Measurements from ENCODE around the gene MAGEA2B.
"Not testable (repeated sequence)": the region's sequence is repeated elsewhere in the genome, so short reads cannot be mapped to it uniquely, and the experiment has no call there.

Gene MAGEA2B

GRCh38 chrX:152713815-152714787 lies at the start of gene MAGEA2B:
TSS of gene MAGEA2B (plus strand) at chrX:152714628. CDS start at chrX:152717107, 2,479 bp downstream.
- DNase-seq, result not testable (repeated sequence)

- no peak for DNase-seq
Measured at GRCh38 chrX:152674135-152674534, 40.3 kb upstream of the MAGEA2B start.

DNA sequence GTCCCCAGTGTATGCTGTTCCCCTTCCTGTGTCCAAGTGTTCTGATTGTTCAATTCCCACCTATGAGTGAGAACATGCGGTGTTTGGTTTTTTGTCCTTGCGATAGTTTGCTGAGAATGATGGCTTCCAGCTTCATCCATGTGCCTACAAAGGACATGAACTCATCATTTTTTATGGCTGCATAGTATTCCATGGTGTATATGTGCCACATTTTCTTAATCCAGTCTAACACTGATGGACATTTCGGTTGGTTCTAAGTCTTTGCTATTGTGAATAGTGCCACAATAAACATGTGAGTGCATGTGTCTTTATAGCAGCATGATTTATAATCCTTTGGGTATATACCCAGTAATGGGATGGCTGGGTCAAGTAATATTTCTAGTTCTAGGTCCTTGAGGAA lies 39.8 kb upstream of the MAGEA2B start:
- DNase-seq, result not testable (repeated sequence)

DNA sequence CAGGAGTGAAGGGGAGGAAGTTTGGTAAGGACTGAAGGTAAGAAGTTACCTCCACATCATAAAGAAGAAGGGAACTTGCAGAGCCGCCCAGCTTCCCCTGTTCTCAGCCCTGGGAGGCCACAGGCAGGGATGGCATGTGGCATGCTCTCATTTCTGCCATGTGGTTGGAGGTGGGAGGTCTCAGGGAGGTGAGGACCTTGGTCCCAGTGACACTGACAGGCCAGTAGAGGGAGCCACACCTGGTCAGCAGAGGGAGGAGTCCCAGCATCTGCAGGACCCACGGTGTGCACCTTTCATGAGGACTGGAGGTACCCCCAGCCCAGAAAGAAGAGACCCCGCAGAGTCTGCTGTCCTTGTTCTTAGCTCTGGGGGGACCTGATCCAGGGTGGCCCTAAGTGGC lies 33.4 kb upstream of the MAGEA2B start:
- DNase-seq, result not testable (repeated sequence)

- not testable (repeated sequence) for DNase-seq
Measured at GRCh38 chrX:152697952-152698931, 16.2 kb upstream of the MAGEA2B start, which contains the start of gene MAGEA3. TSS of gene MAGEA3 (plus strand) at chrX:152698794. CDS start at chrX:152700833, 2,039 bp downstream.

DNA sequence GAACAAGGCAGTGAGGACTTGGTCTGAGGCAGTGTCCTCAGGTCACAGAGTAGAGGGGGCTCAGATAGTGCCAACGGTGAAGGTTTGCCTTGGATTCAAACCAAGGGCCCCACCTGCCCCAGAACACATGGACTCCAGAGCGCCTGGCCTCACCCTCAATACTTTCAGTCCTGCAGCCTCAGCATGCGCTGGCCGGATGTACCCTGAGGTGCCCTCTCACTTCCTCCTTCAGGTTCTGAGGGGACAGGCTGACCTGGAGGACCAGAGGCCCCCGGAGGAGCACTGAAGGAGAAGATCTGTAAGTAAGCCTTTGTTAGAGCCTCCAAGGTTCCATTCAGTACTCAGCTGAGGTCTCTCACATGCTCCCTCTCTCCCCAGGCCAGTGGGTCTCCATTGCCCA lies 14.0 kb upstream of the MAGEA2B start:
- DNase-seq, result not testable (repeated sequence)

- not testable (repeated sequence) for DNase-seq
Measured at GRCh38 chrX:152706500-152706899, 7.9 kb upstream of the MAGEA2B start.

DNA sequence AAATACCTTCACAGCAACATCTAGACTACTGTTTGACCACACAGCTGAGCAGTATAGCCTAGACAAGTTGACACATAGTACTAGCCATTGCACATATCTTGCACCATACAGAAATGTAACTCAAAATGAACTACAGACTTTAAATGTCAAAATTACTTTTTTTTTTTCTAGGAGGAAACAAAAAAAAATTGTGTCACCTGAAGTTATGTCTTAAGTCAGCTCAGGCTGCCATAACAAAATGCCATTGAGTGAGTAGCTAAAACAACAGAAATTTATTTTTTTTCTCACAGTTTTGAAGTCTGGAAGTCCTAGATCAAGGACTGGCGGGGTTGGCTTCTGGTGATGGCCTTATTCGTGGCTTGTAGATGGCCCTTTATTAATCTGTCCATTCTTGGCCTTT lies 5.3 kb upstream of the MAGEA2B start, which contains the start of gene CSAG2:
Gene CSAG2, minus strand, starts transcription at position 101 of the 400 bp plus-strand sequence. CDS start 161 bp downstream, outside the sequence.
- not testable (repeated sequence) for DNase-seq

DNA sequence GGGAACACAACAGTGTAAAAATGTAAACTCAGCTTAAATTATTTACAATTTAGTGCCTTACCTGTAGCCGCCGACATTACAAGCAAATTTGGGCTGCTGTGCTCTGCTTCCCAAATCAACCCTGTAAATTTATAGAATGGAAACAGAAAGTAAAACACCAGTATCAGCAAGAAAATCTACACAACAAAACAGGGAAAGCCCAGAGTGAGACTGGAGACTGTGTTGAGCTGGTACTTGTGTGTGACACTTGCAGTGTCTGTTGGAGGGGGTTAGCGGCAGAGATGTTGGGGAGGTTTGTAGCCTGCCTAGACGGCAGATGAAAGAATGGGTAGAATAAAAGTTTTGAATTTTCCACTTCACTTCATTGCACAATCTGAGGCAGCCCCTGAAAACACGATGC lies 1.2 kb upstream of the MAGEA2B start:
- DNase-seq, result not testable (repeated sequence)

- DNase-seq, result no peak
Measured at GRCh38 chrX:152725409-152725808, 11.0 kb downstream of the MAGEA2B start.

- DNase-seq, result no peak
Measured at GRCh38 chrX:152733261-152733975, 19.0 kb downstream of the MAGEA2B start, which contains the start of the genes CSAG1 and MAGEA12. TSS of gene CSAG1 (minus strand) at chrX:152733721. CDS start at chrX:152732460, 1,261 bp downstream. TSS of gene MAGEA12 (plus strand) at chrX:152733757. CDS start at chrX:152736162, 2,405 bp downstream.

DNA sequence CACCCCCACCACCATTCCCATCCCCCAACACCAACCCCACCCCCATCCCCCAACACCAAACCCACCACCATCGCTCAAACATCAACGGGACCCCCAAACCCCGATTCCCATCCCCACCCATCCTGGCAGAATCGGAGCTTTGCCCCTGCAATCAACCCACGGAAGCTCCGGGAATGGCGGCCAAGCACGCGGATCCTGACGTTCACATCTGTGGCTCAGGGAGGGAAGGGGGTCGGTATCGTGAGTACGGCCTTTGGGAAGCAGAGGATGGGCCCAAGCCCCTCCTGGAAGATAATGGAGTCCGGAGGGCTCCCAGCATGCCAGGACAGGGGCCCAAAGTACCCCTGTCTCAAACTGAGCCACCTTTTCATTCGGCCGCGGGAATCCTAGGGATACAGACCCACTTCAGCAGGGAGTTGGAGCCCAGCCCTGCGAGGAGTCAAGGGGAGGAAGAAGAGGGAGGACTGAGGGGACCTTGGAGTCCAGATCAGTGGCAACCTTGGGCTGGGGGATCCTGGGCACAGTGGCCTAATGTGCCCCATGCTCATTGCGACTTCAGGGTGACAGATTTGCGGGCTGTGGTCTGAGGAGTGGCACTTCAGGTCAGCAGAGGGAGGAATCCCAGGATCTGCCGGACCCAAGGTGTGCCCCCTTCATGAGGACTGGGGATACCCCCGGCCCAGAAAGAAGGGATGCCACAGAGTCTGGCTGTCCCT lies 19.9 kb downstream of the MAGEA2B start:
- not testable (repeated sequence) for DNase-seq

GRCh38 chrX:152735101-152735500 lies 20.7 kb downstream of the MAGEA2B start:
- DNase-seq, result no peak

DNA sequence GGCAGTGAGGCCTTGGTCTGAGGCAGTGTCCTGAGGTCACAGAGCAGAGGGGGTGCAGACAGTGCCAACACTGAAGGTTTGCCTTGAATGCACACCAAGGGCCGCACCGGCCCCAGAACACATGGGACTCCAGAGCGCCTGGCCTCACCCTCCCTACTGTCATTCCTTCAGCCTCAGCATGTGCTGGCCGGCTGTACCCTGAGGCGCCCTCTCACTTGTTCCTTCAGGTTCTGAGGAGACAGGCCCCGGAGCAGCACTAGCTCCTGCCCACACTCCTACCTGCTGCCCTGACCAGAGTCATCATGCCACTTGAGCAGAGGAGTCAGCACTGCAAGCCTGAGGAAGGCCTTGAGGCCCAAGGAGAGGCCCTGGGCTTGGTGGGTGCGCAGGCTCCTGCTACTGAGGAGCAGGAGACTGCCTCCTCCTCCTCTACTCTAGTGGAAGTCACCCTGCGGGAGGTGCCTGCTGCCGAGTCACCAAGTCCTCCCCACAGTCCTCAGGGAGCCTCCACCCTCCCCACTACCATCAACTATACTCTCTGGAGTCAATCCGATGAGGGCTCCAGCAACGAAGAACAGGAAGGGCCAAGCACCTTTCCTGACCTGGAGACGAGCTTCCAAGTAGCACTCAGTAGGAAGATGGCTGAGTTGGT lies 21.6 kb downstream of the MAGEA2B start:
- DNase-seq, result no peak

GRCh38 chrX:152736528-152736927 lies 22.1 kb downstream of the MAGEA2B start:
- DNase-seq, result not testable (repeated sequence)

DNA sequence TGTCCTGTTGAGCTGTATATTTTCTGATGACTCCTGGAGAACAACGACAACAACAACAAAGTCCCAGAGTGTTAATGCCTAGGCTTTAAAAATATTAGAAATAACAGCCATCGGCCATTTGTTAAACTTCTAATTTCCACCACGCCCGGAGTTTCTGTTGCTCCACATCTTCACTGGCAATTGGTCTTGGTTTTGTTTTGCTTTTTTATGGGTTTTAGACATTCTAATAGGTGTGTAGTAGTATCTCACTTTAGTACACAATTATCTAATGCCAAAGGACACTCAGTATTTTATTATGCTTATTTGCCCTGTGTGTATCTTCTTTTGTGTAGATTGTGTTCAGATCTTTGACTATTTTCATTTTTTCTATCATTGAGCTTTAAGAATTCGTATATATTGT lies 24.1 kb downstream of the MAGEA2B start:
- DNase-seq, result no peak

DNA sequence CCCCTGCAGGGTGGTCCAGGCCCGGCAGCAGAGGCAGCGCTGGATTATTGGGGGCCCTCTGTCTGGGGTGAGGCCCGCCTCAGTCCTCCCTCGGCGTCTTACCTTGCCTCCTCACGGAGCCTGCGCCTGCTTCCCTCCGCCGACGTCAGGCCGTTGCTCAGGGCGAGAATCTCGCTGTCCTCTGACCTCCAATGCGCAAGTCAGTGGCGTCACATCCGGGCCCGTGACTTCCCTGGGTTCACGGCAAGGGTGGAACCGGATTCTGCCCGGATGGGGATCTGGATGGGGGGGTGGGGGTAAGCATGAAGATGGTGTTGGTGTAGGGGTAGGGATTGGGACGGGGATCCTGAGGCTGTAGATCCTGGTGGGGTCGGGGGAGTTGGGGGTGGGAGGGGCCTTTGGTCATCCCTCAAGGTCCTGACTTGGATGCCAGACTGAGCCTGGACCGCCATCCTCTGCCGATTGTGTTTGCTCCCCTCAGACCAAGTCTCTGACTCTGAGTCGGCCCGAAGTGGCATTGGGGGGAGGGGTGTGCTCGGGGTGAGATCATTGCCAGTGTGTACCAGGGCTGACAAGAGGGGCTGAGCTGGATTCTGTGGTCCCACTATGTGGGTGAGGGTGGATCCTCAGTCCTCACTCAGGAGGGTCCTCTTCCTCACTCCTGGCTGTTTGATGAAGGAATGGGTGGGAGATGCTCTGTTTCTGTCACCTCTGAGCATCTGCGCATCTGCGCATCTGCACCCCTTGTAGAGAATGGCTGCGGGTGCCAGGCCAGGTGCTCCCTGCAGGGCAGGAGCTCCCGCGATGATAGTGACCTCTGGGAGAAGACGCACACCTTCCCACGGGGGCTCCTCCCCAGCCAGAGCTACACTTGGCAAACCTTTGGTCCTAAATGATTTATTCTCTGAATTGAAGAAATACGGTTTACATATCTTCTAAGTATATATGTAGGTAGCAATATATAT lies 39.5 kb downstream of the MAGEA2B start, which contains the start of gene MAGEA2:
Gene MAGEA2, minus strand, starts transcription at position 157 of the 965 bp plus-strand sequence. CDS start 2,479 bp downstream, outside the sequence.
- DNase-seq, result not testable (repeated sequence)

- not testable (repeated sequence) for DNase-seq
Measured at GRCh38 chrX:152754871-152755270, 40.4 kb downstream of the MAGEA2B start.

DNA sequence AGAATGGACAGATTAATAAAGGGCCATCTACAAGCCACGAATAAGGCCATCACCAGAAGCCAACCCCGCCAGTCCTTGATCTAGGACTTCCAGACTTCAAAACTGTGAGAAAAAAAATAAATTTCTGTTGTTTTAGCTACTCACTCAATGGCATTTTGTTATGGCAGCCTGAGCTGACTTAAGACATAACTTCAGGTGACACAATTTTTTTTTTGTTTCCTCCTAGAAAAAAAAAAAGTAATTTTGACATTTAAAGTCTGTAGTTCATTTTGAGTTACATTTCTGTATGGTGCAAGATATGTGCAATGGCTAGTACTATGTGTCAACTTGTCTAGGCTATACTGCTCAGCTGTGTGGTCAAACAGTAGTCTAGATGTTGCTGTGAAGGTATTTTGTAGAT lies 44.5 kb downstream of the MAGEA2B start, which contains the start of gene CSAG3:
Gene CSAG3, plus strand, starts transcription at position 301 of the 400 bp plus-strand sequence.
- not testable (repeated sequence) for DNase-seq
